CD8-positive, alpha-beta memory T cell (primary cell): ENCODE data around the gene MTM1. TPM values are rescaled to one million over a fixed set of nuclear protein-coding genes. Genes with fewer than 3 reads are reported as not detected.

Experiments
- CTCF ChIA-PET: fragments of 350-600 bp; sonication (Branson Sonifier 250); formaldehyde crosslinking; loops from one replicate; lab custom pipeline; 2021; ENCODE audit warnings: antibody characterized with exemption; lab: Charles Lee
- POLR2A ChIA-PET: fragments of 350-600 bp; sonication (Branson Sonifier 250); formaldehyde crosslinking; loops from one replicate; lab custom pipeline; 2021; ENCODE audit warnings: antibody characterized with exemption; lab: Charles Lee
- DNase-seq, 5 donors: peaks; one replicate each; pipeline versions ENCODE4 v3.0.0 to v3.0.0-alpha.2; 2020 to 2022; ENCODE audit warnings: mixed read lengths in 1 of 5
- H3K27ac ChIP-seq: one replicate; pipeline ENCODE4 v1.7.0; 2013; ENCODE audit warnings: low read depth, mild to moderate bottlenecking, low read length, moderate library complexity
- H3K27me3 ChIP-seq: 2 replicates; pipeline ENCODE4 v1.7.0; 2013; ENCODE audit warnings: low read length, mild to moderate bottlenecking; ENCODE audit not compliant: insufficient read depth, poor library complexity, severe bottlenecking
- H3K36me3 ChIP-seq: 2 replicates; pipeline ENCODE4 v1.7.0; 2013; ENCODE audit warnings: mild to moderate bottlenecking, low read length, moderate library complexity; ENCODE audit not compliant: insufficient read depth
- H3K4me1 ChIP-seq: 2 replicates; pipeline ENCODE4 v1.7.0; 2013; ENCODE audit warnings: mild to moderate bottlenecking, low read length, moderate library complexity; ENCODE audit not compliant: insufficient read depth
- H3K4me3 ChIP-seq: 2 replicates; pipeline ENCODE4 v1.7.0; 2013; ENCODE audit warnings: mild to moderate bottlenecking, low read length
- H3K9me3 ChIP-seq: 2 replicates; pipeline ENCODE4 v1.7.0; 2013; ENCODE audit warnings: mild to moderate bottlenecking, low read length
- H3K27ac Mint-ChIP-seq, 8 donors: one replicate each; pipeline ENCODE4 v1.8.0; 2020 to 2021; ENCODE audit warnings: mixed read lengths in 8 of 8, mild to moderate bottlenecking in 6 of 8, inconsistent platforms in 3 of 8, moderate library complexity in 3 of 8
- H3K27me3 Mint-ChIP-seq, 2 donors: one replicate each; pipeline ENCODE4 v1.8.0; 2020 to 2021; ENCODE audit warnings: mixed read lengths in 2 of 2, mild to moderate bottlenecking in 1 of 2, moderate library complexity in 1 of 2
- H3K36me3 Mint-ChIP-seq, 3 donors: one replicate each; pipeline ENCODE4 v1.8.0; 2020 to 2021; ENCODE audit warnings: mixed read lengths in 3 of 3, inconsistent platforms in 1 of 3, mild to moderate bottlenecking in 1 of 3
- H3K4me1 Mint-ChIP-seq, 3 donors: one replicate each; pipeline ENCODE4 v1.8.0; 2020 to 2021; ENCODE audit warnings: mixed read lengths in 3 of 3, inconsistent platforms in 1 of 3, mild to moderate bottlenecking in 1 of 3
- H3K4me3 Mint-ChIP-seq, 7 donors: one replicate each; pipeline ENCODE4 v1.8.0; 2020 to 2021; ENCODE audit warnings: mixed read lengths in 7 of 7, mild to moderate bottlenecking in 6 of 7, moderate library complexity in 4 of 7, inconsistent platforms in 2 of 7
- H3K9me3 Mint-ChIP-seq, 5 donors: one replicate each; pipeline ENCODE4 v1.8.0; 2020 to 2022; ENCODE audit warnings: mixed read lengths in 5 of 5, mild to moderate bottlenecking in 3 of 5, moderate library complexity in 2 of 5, inconsistent platforms in 1 of 5
- polyA plus RNA-seq: library from polyadenylated mRNA; unstranded; fragments of 300-500 nt; fragmentation: Illumina TruSeq; gene quantifications from one replicate; pipeline ENCODE4 v1.2.3, GENCODE V29; 2021
- total RNA-seq, 2 experiments: library from RNA; stranded (reverse); gene quantifications; one replicate each; pipeline ENCODE4 v1.2.3, GENCODE V29; 2021

MTM1 gene
- total and polyA plus RNA-seq, 3 experiments from 2014 or later: 13.6 to 19.5 (median 16.6) TPM

- ChIA-PET CTCF (no interaction called here), POLR2A (no interaction called here)
- no peak overlapping the region for H3K4me3 Mint-ChIP-seq
- DNase-seq: no peak
- H3K27me3 Mint-ChIP-seq: no peaks in the 10 kb centered on the region
- Histone ChIP-seq H3K36me3 (peaks cover 11% of the 10 kb centered on the region), H3K27ac (no peak overlapping the region), H3K27me3 (no peaks in the 10 kb centered on the region), H3K4me1 (no peaks in the 10 kb centered on the region), H3K4me3 (no peak overlapping the region), H3K9me3 (no peaks in the 10 kb centered on the region)
- peaks cover 0 to 63% (median 4%) of the 10 kb centered on the region in 3 donors for H3K36me3 Mint-ChIP-seq
- H3K4me1 Mint-ChIP-seq: peaks cover 0 to 3% (median 0%) of the 10 kb centered on the region in 3 donors
- no peaks in the 10 kb centered on the region for H3K9me3 Mint-ChIP-seq
- H3K27ac Mint-ChIP-seq: peak overlapping the region in 2 of 8 donors; percentile 1 to 54
Measured at GRCh38 chrX:150607201-150607600, 38.8 kb downstream of the MTM1 start.

- Histone ChIP-seq H3K4me1 (no peaks in the 10 kb centered on the region), H3K9me3 (no peaks in the 10 kb centered on the region), H3K36me3 (no peaks in the 10 kb centered on the region), H3K27me3 (no peaks in the 10 kb centered on the region), H3K4me3 (no peak overlapping the region), H3K27ac (no peak overlapping the region)
- H3K4me1 Mint-ChIP-seq: peaks cover 0 to 3% (median 0%) of the 10 kb centered on the region in 3 donors
- H3K9me3 Mint-ChIP-seq: no peaks in the 10 kb centered on the region
- peaks cover 0 to 60% (median 4%) of the 10 kb centered on the region in 3 donors for H3K36me3 Mint-ChIP-seq
- no peak overlapping the region for H3K4me3 Mint-ChIP-seq
- peak overlapping the region in 3 of 8 donors; percentile 0 to 85 (median 40) for H3K27ac Mint-ChIP-seq
- H3K27me3 Mint-ChIP-seq: peaks cover 0 to 1% of the 10 kb centered on the region in 2 donors
- CTCF ChIA-PET: no interaction called here
- POLR2A ChIA-PET: interaction anchor here (0.7 kb wide), 1 partner anchor 18 kb away, joined by 3 read pairs; no protein-coding TSS in a partner anchor
- no peak for DNase-seq
Measured at GRCh38 chrX:150610043-150610442, 41.6 kb downstream of the MTM1 start.

DNA sequence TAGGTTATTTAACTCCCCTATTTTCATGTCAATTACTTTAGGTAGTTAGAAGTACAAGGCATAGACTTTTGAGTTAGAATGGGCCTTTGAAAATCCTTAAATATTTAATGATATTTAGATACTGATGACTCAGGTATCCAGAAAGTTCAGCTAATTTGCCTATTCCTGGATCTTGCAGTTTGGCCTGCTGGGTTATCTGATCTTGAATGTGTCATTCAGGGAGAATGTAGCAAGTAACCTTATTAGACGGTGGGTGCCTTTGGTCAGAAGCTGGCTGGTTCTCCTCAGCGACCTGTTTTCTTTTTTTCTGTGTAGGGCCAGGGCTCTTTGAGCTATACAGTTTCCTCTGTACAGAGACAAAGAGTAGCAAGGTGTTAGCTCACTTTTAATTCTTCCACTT is 42.0 kb downstream of the MTM1 start:
- Histone ChIP-seq H3K36me3 (no peaks in the 10 kb centered on the region), H3K4me1 (no peaks in the 10 kb centered on the region), H3K27me3 (no peaks in the 10 kb centered on the region), H3K4me3 (no peak overlapping the region), H3K9me3 (no peaks in the 10 kb centered on the region), H3K27ac (no peak overlapping the region)
- Mint-ChIP-seq H3K9me3 (no peaks in the 10 kb centered on the region), H3K27ac (no peak overlapping the region), H3K27me3 (peaks cover 0 to 1% of the 10 kb centered on the region in 2 donors), H3K4me3 (no peak overlapping the region), H3K4me1 (peaks cover 0 to 3% (median 0%) of the 10 kb centered on the region in 3 donors), H3K36me3 (peaks cover 0 to 61% (median 4%) of the 10 kb centered on the region in 3 donors)
- ChIA-PET CTCF (no interaction called here), POLR2A (interaction anchor here (0.7 kb wide), 1 partner anchor 18 kb away, joined by 3 read pairs; no protein-coding TSS in a partner anchor)
- no peak for DNase-seq

- POLR2A ChIA-PET: no interaction called here
Measured at GRCh38 chrX:150615356-150615755, 46.9 kb downstream of the MTM1 start.

GRCh38 chrX:150616179-150616862 is 47.9 kb downstream of the MTM1 start:
- Mint-ChIP-seq H3K27ac (peak overlapping the region in 2 of 8 donors; percentile 14 to 22), H3K9me3 (no peaks in the 10 kb centered on the region), H3K27me3 (peaks cover 0 to 1% of the 10 kb centered on the region in 2 donors), H3K36me3 (peaks cover 0 to 75% (median 3%) of the 10 kb centered on the region in 3 donors), H3K4me1 (no peaks in the 10 kb centered on the region), H3K4me3 (no peak overlapping the region)
- no peak overlapping the region for H3K4me3 ChIP-seq
- CTCF ChIA-PET: no interaction called here
- H3K27me3 ChIP-seq: no peaks in the 10 kb centered on the region
- no peak overlapping the region for H3K27ac ChIP-seq
- POLR2A ChIA-PET: no interaction called here
- no peak for DNase-seq
- H3K36me3 ChIP-seq: no peaks in the 10 kb centered on the region
- H3K4me1 ChIP-seq: no peaks in the 10 kb centered on the region
- H3K9me3 ChIP-seq: no peaks in the 10 kb centered on the region

More at GRCh38 chrX:150615356-150615755, 46.9 kb downstream of the MTM1 start:
- no peak for DNase-seq
- Histone ChIP-seq H3K9me3 (no peaks in the 10 kb centered on the region), H3K27ac (no peak overlapping the region), H3K4me1 (no peaks in the 10 kb centered on the region), H3K4me3 (no peak overlapping the region), H3K27me3 (no peaks in the 10 kb centered on the region), H3K36me3 (no peaks in the 10 kb centered on the region)
- Mint-ChIP-seq H3K4me3 (no peak overlapping the region), H3K9me3 (no peaks in the 10 kb centered on the region), H3K27ac (peak overlapping the region in 1 of 8 donors; percentile 49), H3K27me3 (peaks cover 0 to 1% of the 10 kb centered on the region in 2 donors), H3K36me3 (peaks cover 0 to 73% (median 1%) of the 10 kb centered on the region in 3 donors), H3K4me1 (no peaks in the 10 kb centered on the region)
- CTCF ChIA-PET: no interaction called here

DNA sequence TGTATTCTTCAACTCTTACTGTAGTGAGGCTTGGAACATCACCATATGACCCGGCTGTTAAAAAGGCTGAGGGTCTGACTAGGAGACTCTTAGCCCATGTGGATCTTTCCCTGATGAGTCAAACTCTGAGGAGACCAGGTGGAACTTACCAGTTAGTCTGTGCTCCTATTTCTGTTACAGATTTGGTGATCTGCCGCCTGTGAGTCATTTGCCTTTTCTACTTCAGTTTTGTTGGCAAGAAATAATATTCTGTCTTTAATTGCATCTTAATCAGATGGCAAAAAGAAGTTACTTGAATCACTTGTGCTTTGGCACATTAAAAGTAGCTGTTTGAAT is 48.4 kb downstream of the MTM1 start:
- Mint-ChIP-seq H3K27me3 (peaks cover 0 to 1% of the 10 kb centered on the region in 2 donors), H3K4me1 (no peaks in the 10 kb centered on the region), H3K9me3 (no peaks in the 10 kb centered on the region), H3K36me3 (peaks cover 0 to 76% (median 4%) of the 10 kb centered on the region in 3 donors), H3K4me3 (no peak overlapping the region), H3K27ac (no peak overlapping the region)
- H3K36me3 ChIP-seq: peaks cover 3% of the 10 kb centered on the region
- H3K4me3 ChIP-seq: no peak overlapping the region
- no peaks in the 10 kb centered on the region for H3K27me3 ChIP-seq
- POLR2A ChIA-PET: no interaction called here
- CTCF ChIA-PET: no interaction called here
- no peaks in the 10 kb centered on the region for H3K4me1 ChIP-seq
- DNase-seq: no peak
- H3K9me3 ChIP-seq: no peaks in the 10 kb centered on the region
- H3K27ac ChIP-seq: no peak overlapping the region

- H3K27ac ChIP-seq: no peak overlapping the region
- Mint-ChIP-seq H3K4me3 (no peak overlapping the region), H3K4me1 (no peaks in the 10 kb centered on the region), H3K9me3 (no peaks in the 10 kb centered on the region), H3K27ac (peak overlapping the region in 3 of 8 donors; percentile 9 to 47 (median 33)), H3K36me3 (peaks cover 0 to 80% (median 7%) of the 10 kb centered on the region in 3 donors), H3K27me3 (no peaks in the 10 kb centered on the region)
- H3K4me3 ChIP-seq: no peak overlapping the region
- H3K36me3 ChIP-seq: peaks cover 5% of the 10 kb centered on the region
- CTCF ChIA-PET: no interaction called here
- H3K4me1 ChIP-seq: no peaks in the 10 kb centered on the region
- POLR2A ChIA-PET: no interaction called here
- H3K9me3 ChIP-seq: no peaks in the 10 kb centered on the region
- H3K27me3 ChIP-seq: no peaks in the 10 kb centered on the region
- no peak for DNase-seq
Measured at GRCh38 chrX:150621652-150622051, 53.2 kb downstream of the MTM1 start.

DNA sequence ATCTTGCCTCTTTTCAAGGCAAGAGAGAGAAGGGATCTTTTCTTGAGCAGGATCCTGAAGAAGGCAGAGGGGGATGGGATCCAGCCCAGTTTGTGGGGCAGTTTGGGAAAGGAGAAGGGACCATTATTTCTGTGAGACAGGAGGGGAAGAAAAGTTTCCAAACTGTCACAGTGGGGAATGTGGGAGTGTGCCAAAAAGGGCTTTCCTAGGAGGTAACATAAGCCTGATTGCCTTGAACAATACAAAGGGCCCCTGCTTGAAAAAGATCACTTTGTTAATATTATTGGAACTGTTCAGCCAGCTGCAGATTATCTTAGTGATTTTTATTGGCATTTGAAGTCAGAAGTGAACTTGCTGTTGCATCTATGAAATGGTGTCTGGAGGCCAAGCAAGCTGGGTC is 55.2 kb downstream of the MTM1 start:
- peaks cover 5% of the 10 kb centered on the region for H3K36me3 ChIP-seq
- no peaks in the 10 kb centered on the region for H3K9me3 ChIP-seq
- no peak for DNase-seq
- Mint-ChIP-seq H3K27ac (no peak overlapping the region), H3K36me3 (peaks cover 0 to 82% (median 10%) of the 10 kb centered on the region in 3 donors), H3K27me3 (no peaks in the 10 kb centered on the region), H3K4me1 (no peaks in the 10 kb centered on the region), H3K9me3 (no peaks in the 10 kb centered on the region), H3K4me3 (no peak overlapping the region)
- H3K27ac ChIP-seq: no peak overlapping the region
- no peak overlapping the region for H3K4me3 ChIP-seq
- ChIA-PET POLR2A (no interaction called here), CTCF (no interaction called here)
- H3K27me3 ChIP-seq: no peaks in the 10 kb centered on the region
- no peaks in the 10 kb centered on the region for H3K4me1 ChIP-seq
